Sigmoid colon (tissue), 7 donors: ENCODE measurements around the gene NHP2. TPM values are rescaled to one million over a fixed set of nuclear protein-coding genes. Genes with fewer than 3 reads are reported as not detected.

ENCODE experiments used
- DNase-seq: peaks from one replicate; pipeline ENCODE4 v3.0.0-alpha.2; 2019
- H3K27ac ChIP-seq, 4 donors: fragments of 200-600 bp; sonication (generic); one replicate each; pipeline ENCODE4 v1.5.1; 2016 to 2019; ENCODE audit warnings: mild to moderate bottlenecking in 1 of 4
- H3K27me3 ChIP-seq, 3 donors: fragments of 200-600 bp; sonication (generic); one replicate each; pipeline ENCODE4 v1.5.1; 2019; ENCODE audit warnings: mild to moderate bottlenecking in 1 of 3
- H3K36me3 ChIP-seq, 4 donors: fragments of 200-600 bp; sonication (generic); one replicate each; pipeline ENCODE4 v1.5.1; 2016 to 2019
- H3K4me1 ChIP-seq, 4 donors: fragments of 200-600 bp; sonication (generic); one replicate each; pipeline ENCODE4 v1.5.1; 2017 to 2019
- H3K4me3 ChIP-seq, 4 donors: fragments of 200-600 bp; sonication (generic); one replicate each; pipeline ENCODE4 v1.5.1; 2017 to 2019; ENCODE audit warnings: mild to moderate bottlenecking in 2 of 4, moderate library complexity in 1 of 4
- H3K9me3 ChIP-seq, 4 donors: fragments of 200-600 bp in 3 of 4; sonication (generic) in 3 of 4; one replicate each; pipeline versions ENCODE4 v1.5.1 to v1.6.1; 2013 to 2019
- EP300 ChIP-seq, 4 donors: sonication (generic); formaldehyde crosslinking; IDR thresholded peaks; one replicate each; pipeline ENCODE4 v1.6.1; 2017; ENCODE audit warnings: antibody characterized with exemption in 4 of 4
- POLR2A ChIP-seq, 2 donors: fragments of 450-650 bp; IDR thresholded peaks; one replicate each; pipeline ENCODE4 v1.6.1; 2016; ENCODE audit warnings: antibody characterized with exemption in 2 of 2, mild to moderate bottlenecking in 2 of 2, moderate library complexity in 2 of 2
- POLR2AphosphoS5 ChIP-seq, 4 donors: sonication (generic); formaldehyde crosslinking; IDR thresholded peaks; one replicate each; pipeline ENCODE4 v1.6.1; 2017; ENCODE audit warnings: antibody characterized with exemption in 4 of 4
- WGBS, 2 donors: extraction: QIAGEN DNeasy Blood & Tissue Kit; methylation state at CpG; one replicate each; pipeline ENCODE4 v1.1.7; 2013; 5-methylcytosine and 5-hydroxymethylcytosine counted together
- intact Hi-C: fragments of 100-400 bp; cut with DNase I; formaldehyde crosslinking; loops from one replicate; pipeline ENCODE4 v1.15.1; 2023
- polyA plus RNA-seq, 3 donors: library from polyadenylated mRNA; stranded (reverse); fragments of 200-250 nt; gene quantifications; one replicate each; pipeline ENCODE4 v1.2.3, GENCODE V29; 2013
- total RNA-seq, 4 donors: library from RNA; depleted of rRNA; stranded (reverse); fragments of >200 nt; gene quantifications; one replicate each; pipeline ENCODE4 v1.1.0, GENCODE V29; 2016
- TF ChIP-seq, protein P1 (sequence below), 4 experiments: fragments of 450-650 bp in 3 of 4; fragments of 200-600 bp in 1 of 4; IDR thresholded peaks; one replicate each; pipeline ENCODE4 v1.5.1; 2016 to 2019; ENCODE audit warnings: antibody characterized with exemption in 4 of 4, mild to moderate bottlenecking in 3 of 4, moderate library complexity in 2 of 4
- donor health status: healthy with polysubstance abuse.
- donor health status: Bipolar disorder and iron deficiency.
- donor health status: healthy.

The NHP2 gene
- 100 to 1,000 TPM in 3 of 4 donors, 10 to 100 TPM in 1; 77.8 to 231 (median 185) TPM for total RNA-seq
- 100 to 1,000 TPM; 131 to 177 (median 156) TPM for polyA plus RNA-seq

DNA sequence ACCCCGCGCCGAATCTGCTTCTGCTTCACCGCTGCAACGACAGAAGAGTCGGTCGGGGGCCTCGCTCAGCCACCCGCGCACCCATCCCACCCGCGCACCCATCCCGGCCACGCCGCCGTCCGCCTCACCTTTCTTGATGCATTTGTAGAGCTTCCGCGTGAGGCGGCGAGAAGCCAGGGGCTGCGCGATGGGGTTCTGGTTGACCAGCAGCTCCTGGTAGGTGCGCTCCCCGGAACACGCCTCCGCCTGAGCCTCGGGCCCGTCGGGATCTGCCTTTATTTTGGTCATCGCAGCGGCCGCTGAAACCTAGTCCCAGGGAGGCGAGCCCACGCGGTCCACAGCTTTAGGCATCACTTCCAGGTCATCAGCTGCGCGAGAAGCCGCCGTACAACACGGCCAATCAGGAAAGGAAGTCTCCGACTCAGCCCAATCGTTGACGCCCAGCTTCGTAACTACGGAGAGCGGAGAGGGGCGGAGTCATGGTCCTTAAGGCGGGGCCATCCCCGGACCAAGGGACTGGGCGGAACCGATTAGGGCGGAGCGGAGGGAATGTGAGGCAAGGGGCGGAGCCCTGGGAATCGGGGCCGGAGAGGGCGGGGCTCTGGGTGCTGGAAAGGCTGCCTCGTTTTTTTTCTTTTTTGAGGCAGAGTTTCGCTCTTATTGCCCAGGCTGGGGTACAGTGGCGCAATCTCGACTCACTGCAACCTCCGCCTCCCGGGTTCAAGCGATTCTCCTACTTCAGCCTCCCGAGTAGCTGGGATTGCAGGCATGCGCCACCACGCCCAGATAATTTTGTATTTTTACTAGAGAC is at the start of gene NHP2:
Gene NHP2 (minus strand): TSS at position 356 of the 811 bp plus-strand sequence. CDS start 68 bp downstream, at position 288.
- no peaks in the 10 kb centered on the region for H3K9me3 ChIP-seq
- TF ChIP-seq POLR2AphosphoS5 (IDR thresholded peaks at IDR 0.05), result peak; percentile 69 to 92 (median 82)
- TF ChIP-seq, protein P1, sequence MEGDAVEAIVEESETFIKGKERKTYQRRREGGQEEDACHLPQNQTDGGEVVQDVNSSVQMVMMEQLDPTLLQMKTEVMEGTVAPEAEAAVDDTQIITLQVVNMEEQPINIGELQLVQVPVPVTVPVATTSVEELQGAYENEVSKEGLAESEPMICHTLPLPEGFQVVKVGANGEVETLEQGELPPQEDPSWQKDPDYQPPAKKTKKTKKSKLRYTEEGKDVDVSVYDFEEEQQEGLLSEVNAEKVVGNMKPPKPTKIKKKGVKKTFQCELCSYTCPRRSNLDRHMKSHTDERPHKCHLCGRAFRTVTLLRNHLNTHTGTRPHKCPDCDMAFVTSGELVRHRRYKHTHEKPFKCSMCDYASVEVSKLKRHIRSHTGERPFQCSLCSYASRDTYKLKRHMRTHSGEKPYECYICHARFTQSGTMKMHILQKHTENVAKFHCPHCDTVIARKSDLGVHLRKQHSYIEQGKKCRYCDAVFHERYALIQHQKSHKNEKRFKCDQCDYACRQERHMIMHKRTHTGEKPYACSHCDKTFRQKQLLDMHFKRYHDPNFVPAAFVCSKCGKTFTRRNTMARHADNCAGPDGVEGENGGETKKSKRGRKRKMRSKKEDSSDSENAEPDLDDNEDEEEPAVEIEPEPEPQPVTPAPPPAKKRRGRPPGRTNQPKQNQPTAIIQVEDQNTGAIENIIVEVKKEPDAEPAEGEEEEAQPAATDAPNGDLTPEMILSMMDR (IDR thresholded peaks at IDR 0.05), result no peak
- peak in 1 of 2 donors; percentile 16 for TF ChIP-seq POLR2A (IDR thresholded peaks at IDR 0.05)
- TF ChIP-seq EP300 (IDR thresholded peaks at IDR 0.05), result peak in 1 of 4 donors; percentile 81
- H3K27ac ChIP-seq, result peak within 1 kb of the TSS; percentile 70 to 82 (median 80)
- peak within 1 kb of the TSS; percentile 56 to 88 (median 72) for H3K4me3 ChIP-seq
- H3K36me3 ChIP-seq, result peaks cover 4 to 29% (median 12%) of the 10 kb centered on the region in 4 donors
- no peaks in the 10 kb centered on the region for H3K27me3 ChIP-seq
- peaks cover 0 to 28% (median 18%) of the 10 kb centered on the region in 4 donors for H3K4me1 ChIP-seq
- intact Hi-C loops, result loop anchor here (2.0 to 5.0 kb wide), 2 partner anchors 23 to 54 kb away; partner anchors contain the start of gene RMND5B
- WGBS, 2 donors, result 1 to 3% methylated on average over 68 of the region's 68 CpGs
- DNase-seq, result peak; percentile 99

DNA sequence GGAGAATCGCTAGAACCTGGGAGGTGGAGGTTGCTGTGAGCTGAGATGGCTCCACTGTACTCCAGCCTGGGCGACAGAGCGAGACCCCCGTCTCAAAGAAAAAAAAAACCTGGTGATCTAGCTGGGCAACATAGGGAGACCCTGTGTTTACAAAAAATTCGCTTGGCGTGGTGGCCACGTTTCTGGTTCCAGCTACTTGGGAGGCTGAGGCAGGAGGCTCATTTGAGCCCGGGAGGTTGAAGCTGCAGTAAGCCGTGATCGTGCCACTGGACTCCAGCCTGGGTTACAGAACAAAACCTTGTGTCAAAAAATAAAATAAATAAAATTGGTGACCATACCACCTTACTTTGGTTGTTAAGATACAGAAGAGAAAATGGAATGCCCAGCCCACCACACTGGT is 48.9 kb upstream of the NHP2 start:
- no peaks in the 10 kb centered on the region for H3K9me3 ChIP-seq
- intact Hi-C loops, result loop anchor here (10.0 kb wide), 1 partner anchor 1352 kb away; the partner anchor contains the start of gene RUFY1
- H3K27ac ChIP-seq, result no peak overlapping the region
- 96 to 98% methylated on average over 10 of the region's 10 CpGs for WGBS, 2 donors
- H3K36me3 ChIP-seq, result peaks cover 0 to 14% (median 8%) of the 10 kb centered on the region in 4 donors
- TF ChIP-seq, protein P1 (IDR thresholded peaks at IDR 0.05), result no peak
- no peak for TF ChIP-seq EP300 (IDR thresholded peaks at IDR 0.05)
- no peak for TF ChIP-seq POLR2A (IDR thresholded peaks at IDR 0.05)
- no peak for TF ChIP-seq POLR2AphosphoS5 (IDR thresholded peaks at IDR 0.05)
- H3K4me1 ChIP-seq, result peaks cover 0 to 27% (median 22%) of the 10 kb centered on the region in 4 donors
- DNase-seq, result peak; percentile 59
- H3K4me3 ChIP-seq, result no peak overlapping the region
- no peaks in the 10 kb centered on the region for H3K27me3 ChIP-seq

- Histone ChIP-seq H3K27ac (no peak overlapping the region), H3K4me3 (no peak overlapping the region), H3K27me3 (no peaks in the 10 kb centered on the region), H3K4me1 (peaks cover 0 to 21% (median 17%) of the 10 kb centered on the region in 4 donors), H3K36me3 (peaks cover 0 to 8% (median 4%) of the 10 kb centered on the region in 4 donors), H3K9me3 (no peaks in the 10 kb centered on the region)
- intact Hi-C loops, result loop anchor here (10.0 kb wide), 1 partner anchor 1353 kb away; the partner anchor contains the start of gene RUFY1
- DNase-seq, result peak; percentile 50
- TF ChIP-seq POLR2AphosphoS5 (IDR thresholded peaks at IDR 0.05) (no peak), EP300 (IDR thresholded peaks at IDR 0.05) (no peak), POLR2A (IDR thresholded peaks at IDR 0.05) (no peak)
- TF ChIP-seq, protein P1 (IDR thresholded peaks at IDR 0.05), result no peak
- WGBS, 2 donors, result 38 to 41% methylated on average over 2 of the region's 2 CpGs
These were observed 48.2 kb upstream of the NHP2 start for GRCh38 chr5:178201927-178202235.

DNA sequence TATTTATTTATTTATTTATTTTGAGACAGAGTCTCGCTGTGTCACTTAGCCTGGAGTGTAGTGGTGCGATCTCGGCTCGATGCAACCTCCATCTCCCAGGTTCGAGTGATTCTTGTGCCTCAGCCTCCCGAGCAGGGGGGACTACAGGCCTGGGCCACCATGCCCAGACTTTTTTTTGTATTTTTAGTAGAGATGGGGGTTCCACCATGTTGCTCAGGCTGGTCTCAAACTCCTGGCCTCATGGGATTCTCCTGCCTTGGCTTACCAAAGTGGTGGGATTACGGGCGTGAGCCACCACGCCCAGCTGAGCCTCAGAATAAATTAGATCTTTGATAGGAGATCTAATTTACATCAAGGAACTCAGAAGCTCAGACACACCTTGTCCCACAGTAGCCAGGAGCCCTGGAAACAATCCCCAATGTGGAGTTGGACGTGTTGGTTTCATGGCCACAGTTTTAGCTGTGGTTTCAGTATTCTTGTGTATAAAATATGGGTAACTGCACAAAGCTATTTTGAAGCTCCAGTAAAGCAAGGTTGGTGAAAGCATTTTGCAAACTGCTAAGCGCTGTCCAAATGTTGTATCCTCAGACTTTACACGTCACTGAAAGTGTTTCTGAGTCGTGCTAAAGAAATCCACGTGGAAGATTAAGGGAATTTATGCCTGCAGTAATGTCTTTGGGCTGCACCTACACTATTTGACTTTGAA is 47.7 kb upstream of the NHP2 start:
- Histone ChIP-seq H3K9me3 (no peaks in the 10 kb centered on the region), H3K4me3 (no peak overlapping the region), H3K36me3 (peaks cover 0 to 3% (median 1%) of the 10 kb centered on the region in 4 donors), H3K27ac (no peak overlapping the region), H3K27me3 (no peaks in the 10 kb centered on the region), H3K4me1 (peaks cover 0 to 16% (median 12%) of the 10 kb centered on the region in 4 donors)
- intact Hi-C loops, result loop anchor here (10.0 kb wide), 1 partner anchor 1353 kb away; the partner anchor contains the start of gene RUFY1
- TF ChIP-seq POLR2A (IDR thresholded peaks at IDR 0.05) (no peak), POLR2AphosphoS5 (IDR thresholded peaks at IDR 0.05) (no peak)
- TF ChIP-seq, protein P1 (IDR thresholded peaks at IDR 0.05), result no peak
- 77 to 88% methylated on average over 14 of the region's 14 CpGs for WGBS, 2 donors
- DNase-seq, result peak; percentile 30
